LNCAP (cell line): ENCODE measurements around the gene TRPC6.

Source experiments
- CTCF ChIP-seq: fragments of 450-650 bp; IDR thresholded peaks from 2 replicates; pipeline ENCODE4 v1.5.1; 2017; ENCODE audit warnings: mild to moderate bottlenecking

The TRPC6 gene

GRCh38 chr11:101584655-101585054 lies 848 bp upstream of the TRPC6 start:
- TF ChIP-seq CTCF: no peak

- no peak for TF ChIP-seq CTCF
Measured at GRCh38 chr11:101584129-101584515, 315 bp upstream of the TRPC6 start.

- TF ChIP-seq CTCF: no peak
Measured at GRCh38 chr11:101582989-101583250, 887 bp downstream of the TRPC6 start.

- no peak for TF ChIP-seq CTCF
Measured at GRCh38 chr11:101582236-101582988, 1.4 kb downstream of the TRPC6 start.

GRCh38 chr11:101577461-101577860 lies 6.3 kb downstream of the TRPC6 start:
- no peak for TF ChIP-seq CTCF

GRCh38 chr11:101576456-101576855 lies 7.4 kb downstream of the TRPC6 start:
- no peak for TF ChIP-seq CTCF

GRCh38 chr11:101574886-101575285 lies 8.9 kb downstream of the TRPC6 start:
- TF ChIP-seq CTCF: no peak

- no peak for TF ChIP-seq CTCF
Measured at GRCh38 chr11:101567071-101567470, 16.7 kb downstream of the TRPC6 start.
